DND-41 (cell line): ENCODE measurements around the gene DCAF12L2.
A peak's percentile ranks its signal among the peaks of the same experiment; 100 is the strongest.

ENCODE experiments used
- CTCF ChIP-seq: IDR thresholded peaks from 2 replicates; pipeline ENCODE4 v1.5.1; 2012; ENCODE audit warnings: borderline replicate concordance, low read length, moderate library complexity, mild to moderate bottlenecking; ENCODE audit not compliant: poor library complexity, severe bottlenecking; ENCODE audit errors: extremely low read depth
- EZH2 ChIP-seq: IDR thresholded peaks from 3 replicates; pipeline ENCODE4 v1.6.1; 2012; ENCODE audit warnings: borderline replicate concordance, low read depth, mild to moderate bottlenecking, moderate library complexity, low read length, inconsistent platforms; ENCODE audit not compliant: severe bottlenecking

- TF ChIP-seq EZH2 = no peak
- peak; percentile 28 for TF ChIP-seq CTCF
Measured at GRCh38 chrX:126137899-126138298, 28.2 kb downstream of the DCAF12L2 start.
